Keratinocyte (primary cell): ENCODE measurements around the gene ZFPL1. TPM values are rescaled to one million over a fixed set of nuclear protein-coding genes. Genes with fewer than 3 reads are reported as not detected.

Source experiments
- DNase-seq: peaks from one replicate; pipeline ENCODE4 v3.0.0-alpha.2; 2011; ENCODE audit warnings: low read depth, missing footprints, low spot score
- FAIRE-seq: peaks from 2 replicates; lab custom pipeline; 2011; peaks lifted over from hg19 to GRCh38; lab: Jason Lieb, UNC
- H2AFZ ChIP-seq: 2 replicates; pipeline ENCODE4 v1.6.0; 2012; ENCODE audit warnings: low read length, control low read depth, inconsistent platforms; ENCODE audit not compliant: control insufficient read depth
- H3K27ac ChIP-seq: 2 replicates; pipeline ENCODE4 v1.5.1; 2011; ENCODE audit warnings: low read length; ENCODE audit not compliant: control insufficient read depth, insufficient read depth
- H3K27me3 ChIP-seq: 3 replicates; pipeline ENCODE4 v1.6.0; 2011; ENCODE audit warnings: low read length; ENCODE audit not compliant: control insufficient read depth, insufficient read depth; ENCODE audit errors: extremely low read depth
- H3K36me3 ChIP-seq, 2 experiments: 2 replicates in 1 of 2; 3 replicates in 1 of 2; pipeline ENCODE4 v1.5.1; 2011; ENCODE audit warnings: low read length in 2 of 2, mild to moderate bottlenecking in 1 of 2; ENCODE audit not compliant: control insufficient read depth in 2 of 2, insufficient read depth in 2 of 2; ENCODE audit errors: extremely low read depth in 1 of 2
- H3K4me1 ChIP-seq: 3 replicates; pipeline ENCODE4 v1.5.1; 2011; ENCODE audit warnings: low read length; ENCODE audit not compliant: control insufficient read depth, insufficient read depth; ENCODE audit errors: extremely low read depth
- H3K4me2 ChIP-seq: 3 replicates; pipeline ENCODE4 v1.6.0; 2011; ENCODE audit warnings: low read depth, low read length; ENCODE audit not compliant: control insufficient read depth, insufficient read depth; ENCODE audit errors: extremely low read depth
- H3K4me3 ChIP-seq, 3 experiments: fragments of 200-600 bp in 1 of 3; sonication (generic) in 1 of 3; 2 replicates in 2 of 3; 3 replicates in 1 of 3; pipeline ENCODE4 v1.5.1; 2011 to 2016; ENCODE audit warnings: low read length in 3 of 3, mild to moderate bottlenecking in 3 of 3, control low read depth in 2 of 3, inconsistent platforms in 1 of 3, low read depth in 1 of 3, mixed read lengths in 1 of 3, mixed run types in 1 of 3, moderate library complexity in 1 of 3; ENCODE audit not compliant: control insufficient read depth in 2 of 3, insufficient read depth in 2 of 3; ENCODE audit errors: extremely low read depth in 1 of 3
- H3K79me2 ChIP-seq: 2 replicates; pipeline ENCODE4 v1.6.0; 2012; ENCODE audit warnings: low read length; ENCODE audit not compliant: control insufficient read depth, insufficient read depth
- H3K9ac ChIP-seq: 3 replicates; pipeline ENCODE4 v1.6.0; 2011; ENCODE audit warnings: low read length; ENCODE audit not compliant: control insufficient read depth, insufficient read depth; ENCODE audit errors: extremely low read depth
- H3K9me1 ChIP-seq: 3 replicates; pipeline ENCODE4 v1.6.0; 2011; ENCODE audit warnings: low read length; ENCODE audit not compliant: control insufficient read depth, insufficient read depth; ENCODE audit errors: extremely low read depth
- H3K9me3 ChIP-seq: 2 replicates; pipeline ENCODE4 v1.5.1; 2012; ENCODE audit warnings: low read depth, low read length; ENCODE audit not compliant: control insufficient read depth
- H4K20me1 ChIP-seq: 3 replicates; pipeline ENCODE4 v1.6.0; 2011; ENCODE audit warnings: low read length; ENCODE audit not compliant: control insufficient read depth, insufficient read depth; ENCODE audit errors: extremely low read depth
- EZH2 ChIP-seq: IDR thresholded peaks from one replicate; pipeline ENCODE4 v1.6.1; 2012; ENCODE audit warnings: inconsistent platforms, mild to moderate bottlenecking, low read length, moderate library complexity
- dilution Hi-C: fragments of 300-500 bp; cut with MboI; formaldehyde crosslinking; loops from one replicate; pipeline ENCODE4 v1.7.0; 2020; ENCODE audit warnings: low sequenced_read_pairs; ENCODE audit not compliant: extremely low pct_ligation_motif_present
- polyA plus RNA-seq, 5 experiments: library from polyadenylated mRNA; depleted of rRNA in 3 of 5; stranded (reverse) in 3 of 5; stranded (forward) in 1 of 5; unstranded in 1 of 5; fragments of >200 nt; gene quantifications; 1 replicate in 1 of 5; 2 replicates in 3 of 5; 3 replicates in 1 of 5; pipeline versions ENCODE4 v1.2.1 to v1.2.3, GENCODE V29; 2011 to 2012; ENCODE audit warnings: missing spikeins in 2 of 5, low read depth in 1 of 5, low replicate concordance in 1 of 5
- TF ChIP-seq, protein P1 (sequence below), 3 experiments: IDR thresholded peaks in 1 of 3; conservative IDR thresholded peaks in 1 of 3; optimal IDR thresholded peaks in 1 of 3; 2 replicates in 2 of 3; 3 replicates in 1 of 3; pipeline versions ENCODE3 to v1.5.1; 2011; ENCODE audit warnings: low read length in 3 of 3, mild to moderate bottlenecking in 3 of 3, moderate library complexity in 2 of 3, control low read depth in 1 of 3, inconsistent platforms in 1 of 3; ENCODE audit not compliant: insufficient read depth in 2 of 3; ENCODE audit errors: extremely low read depth in 1 of 3

The ZFPL1 gene
- polyA plus RNA-seq, 1 donor (not counting 4 experiments of a cell fraction or from before 2014, with no cell fraction given): 15.0 TPM

DNA sequence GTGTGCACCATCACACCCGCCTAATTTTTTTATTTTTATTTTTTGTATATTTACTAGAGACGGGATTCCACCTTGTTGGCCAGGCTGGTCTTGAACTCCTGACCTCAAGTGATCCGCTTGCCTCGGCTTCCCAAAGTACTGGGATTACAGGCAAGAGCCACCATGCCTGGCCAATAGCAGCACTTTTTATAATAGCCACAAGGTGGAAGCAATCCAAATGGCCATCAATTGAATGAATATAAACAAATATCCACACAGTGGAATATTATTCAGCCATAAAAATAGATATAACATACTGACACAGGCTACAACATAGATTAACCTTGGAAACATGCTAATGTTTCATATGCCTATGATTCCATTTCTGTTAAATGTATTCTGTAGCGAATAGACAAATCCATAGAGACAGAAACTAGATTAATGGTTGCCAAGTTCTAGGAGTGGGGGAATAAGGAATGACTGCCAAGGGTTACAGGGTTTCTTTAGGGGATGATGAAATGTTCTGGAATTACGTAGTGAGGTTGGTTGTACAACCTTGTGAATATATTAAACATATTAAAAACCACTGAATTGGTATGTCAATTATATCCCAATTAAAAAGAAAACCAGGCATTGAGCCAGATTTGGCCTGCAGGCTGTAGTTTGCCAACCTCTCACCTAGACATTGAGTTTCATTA is 16.8 kb downstream of the ZFPL1 start:
- H3K9ac ChIP-seq: no peak overlapping the region
- no peak for TF ChIP-seq EZH2
- TF ChIP-seq, protein P1, sequence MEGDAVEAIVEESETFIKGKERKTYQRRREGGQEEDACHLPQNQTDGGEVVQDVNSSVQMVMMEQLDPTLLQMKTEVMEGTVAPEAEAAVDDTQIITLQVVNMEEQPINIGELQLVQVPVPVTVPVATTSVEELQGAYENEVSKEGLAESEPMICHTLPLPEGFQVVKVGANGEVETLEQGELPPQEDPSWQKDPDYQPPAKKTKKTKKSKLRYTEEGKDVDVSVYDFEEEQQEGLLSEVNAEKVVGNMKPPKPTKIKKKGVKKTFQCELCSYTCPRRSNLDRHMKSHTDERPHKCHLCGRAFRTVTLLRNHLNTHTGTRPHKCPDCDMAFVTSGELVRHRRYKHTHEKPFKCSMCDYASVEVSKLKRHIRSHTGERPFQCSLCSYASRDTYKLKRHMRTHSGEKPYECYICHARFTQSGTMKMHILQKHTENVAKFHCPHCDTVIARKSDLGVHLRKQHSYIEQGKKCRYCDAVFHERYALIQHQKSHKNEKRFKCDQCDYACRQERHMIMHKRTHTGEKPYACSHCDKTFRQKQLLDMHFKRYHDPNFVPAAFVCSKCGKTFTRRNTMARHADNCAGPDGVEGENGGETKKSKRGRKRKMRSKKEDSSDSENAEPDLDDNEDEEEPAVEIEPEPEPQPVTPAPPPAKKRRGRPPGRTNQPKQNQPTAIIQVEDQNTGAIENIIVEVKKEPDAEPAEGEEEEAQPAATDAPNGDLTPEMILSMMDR (optimal IDR thresholded peaks at IDR 0.05 in 1 of 3, IDR thresholded peaks at IDR 0.05 in 1 of 3, conservative IDR thresholded peaks at IDR 0.05 in 1 of 3; ENCODE audit: extremely low read depth in 1 of 3, insufficient read depth in 2 of 3, low read length in 3 of 3): no peak
- no peaks in the 10 kb centered on the region for H3K9me3 ChIP-seq
- H3K36me3 ChIP-seq: peaks cover 6 to 10% of the 10 kb centered on the region in 2 experiments
- no peak overlapping the region for H3K4me3 ChIP-seq
- no peak for FAIRE-seq
- H4K20me1 ChIP-seq: no peaks in the 10 kb centered on the region
- no peak overlapping the region for H3K4me2 ChIP-seq
- H3K9me1 ChIP-seq: no peaks in the 10 kb centered on the region
- no peak overlapping the region for H2AFZ ChIP-seq
- DNase-seq: no peak
- dilution Hi-C loops: no loop called here
- H3K79me2 ChIP-seq: peaks cover 12% of the 10 kb centered on the region
- H3K27ac ChIP-seq: no peak overlapping the region
- no peaks in the 10 kb centered on the region for H3K27me3 ChIP-seq
- H3K4me1 ChIP-seq: peaks cover 5% of the 10 kb centered on the region

DNA sequence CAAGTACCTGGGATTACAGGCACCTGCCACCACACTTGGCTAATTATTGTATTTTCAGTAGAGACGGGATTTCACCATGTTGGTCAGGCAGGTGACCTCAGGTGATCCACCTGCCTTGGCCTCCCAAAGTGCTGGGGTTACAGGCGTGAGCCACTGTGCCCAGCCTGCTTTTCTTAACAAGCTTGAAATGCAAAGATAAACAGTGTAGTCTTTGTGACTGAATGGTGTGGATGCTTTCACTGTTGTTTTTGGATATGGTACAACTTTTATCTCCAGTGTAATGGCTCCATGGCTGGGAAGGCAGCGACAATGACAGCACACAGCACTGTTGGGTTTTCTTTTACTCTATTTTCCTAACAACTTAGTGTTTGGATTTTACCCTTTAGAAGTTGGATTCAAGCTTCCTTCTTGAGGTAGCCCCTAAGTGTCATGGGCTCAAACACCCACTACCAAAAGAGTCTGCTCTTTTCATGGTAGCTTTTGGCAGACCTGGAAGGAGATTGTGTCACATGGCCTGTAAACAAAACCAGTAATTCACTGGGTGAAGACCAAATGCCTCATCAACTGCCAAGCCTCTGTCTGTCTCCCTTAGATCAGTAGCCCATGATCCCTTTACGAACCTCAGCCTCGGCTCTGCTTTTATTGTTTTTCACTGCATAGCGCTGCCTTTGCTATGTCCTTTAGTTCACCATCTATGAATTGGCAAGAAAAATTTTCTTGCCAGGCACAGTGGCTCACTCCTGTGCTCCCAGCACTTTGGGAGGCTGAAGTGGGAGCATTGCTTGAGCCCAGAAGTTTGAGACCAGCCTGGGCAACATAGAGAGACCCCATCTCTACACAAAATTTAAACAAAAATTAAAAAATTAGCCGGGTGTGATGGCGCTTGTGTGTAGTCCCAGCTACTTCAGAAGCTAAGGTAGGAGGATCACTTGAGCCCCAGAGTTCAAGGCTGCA is 18.4 kb downstream of the ZFPL1 start:
- Histone ChIP-seq H3K4me3 (no peak overlapping the region), H3K27me3 (no peaks in the 10 kb centered on the region), H3K27ac (no peak overlapping the region), H3K36me3 (peaks cover 6 to 10% of the 10 kb centered on the region in 2 experiments), H3K9me1 (no peaks in the 10 kb centered on the region), H3K9ac (no peak overlapping the region), H3K9me3 (no peaks in the 10 kb centered on the region), H2AFZ (no peak overlapping the region), H3K4me2 (no peak overlapping the region), H3K79me2 (peaks cover 7% of the 10 kb centered on the region), H4K20me1 (no peaks in the 10 kb centered on the region), H3K4me1 (no peaks in the 10 kb centered on the region)
- dilution Hi-C loops: no loop called here
- FAIRE-seq (no peak), DNase-seq (no peak)
- no peak for TF ChIP-seq EZH2
- TF ChIP-seq, protein P1 (optimal IDR thresholded peaks at IDR 0.05 in 1 of 3, IDR thresholded peaks at IDR 0.05 in 1 of 3, conservative IDR thresholded peaks at IDR 0.05 in 1 of 3; ENCODE audit: extremely low read depth in 1 of 3, insufficient read depth in 2 of 3, low read length in 3 of 3): no peak
